SU-DHL-6 (cell line): Measurements from ENCODE around the gene ACVR1B.

Experiments
- EZH2phosphoT487 ChIP-seq: fragments of 200-600 bp; sonication (generic), shearing (Covaris generic); conservative IDR thresholded peaks from 2 replicates; pipeline ENCODE4 v1.6.1; 2018; ENCODE audit warnings: mild to moderate bottlenecking, antibody characterized with exemption, low read length, moderate library complexity, mixed read lengths
- TF ChIP-seq, protein P1 (sequence below): fragments of 200-600 bp; sonication (generic); IDR thresholded peaks from one replicate; pipeline ENCODE4 v1.5.1; 2017; ENCODE audit warnings: antibody characterized with exemption, mild to moderate bottlenecking, low read length, moderate library complexity; ENCODE audit not compliant: insufficient read depth, poor library complexity, severe bottlenecking

DNA sequence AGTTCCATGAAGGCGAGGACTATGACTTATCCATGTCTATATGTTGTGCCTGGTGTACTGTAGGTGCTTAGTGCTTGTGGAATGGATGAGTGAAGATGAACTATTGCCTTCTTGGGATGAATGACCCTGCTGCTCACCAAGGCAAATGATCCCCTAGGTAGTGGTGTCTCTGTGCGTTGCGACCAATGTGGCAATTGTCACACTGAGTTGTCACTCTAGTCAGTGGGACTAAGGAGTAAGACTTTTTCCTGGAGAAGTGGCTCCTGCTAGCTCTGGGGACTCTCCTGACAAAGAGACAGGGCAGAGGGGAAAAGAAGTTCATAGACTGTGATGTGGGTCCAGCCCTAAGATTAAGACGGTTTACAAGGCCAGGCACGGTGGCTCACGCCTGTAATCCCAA is 3.4 kb upstream of the ACVR1B start:
- TF ChIP-seq, protein P1, sequence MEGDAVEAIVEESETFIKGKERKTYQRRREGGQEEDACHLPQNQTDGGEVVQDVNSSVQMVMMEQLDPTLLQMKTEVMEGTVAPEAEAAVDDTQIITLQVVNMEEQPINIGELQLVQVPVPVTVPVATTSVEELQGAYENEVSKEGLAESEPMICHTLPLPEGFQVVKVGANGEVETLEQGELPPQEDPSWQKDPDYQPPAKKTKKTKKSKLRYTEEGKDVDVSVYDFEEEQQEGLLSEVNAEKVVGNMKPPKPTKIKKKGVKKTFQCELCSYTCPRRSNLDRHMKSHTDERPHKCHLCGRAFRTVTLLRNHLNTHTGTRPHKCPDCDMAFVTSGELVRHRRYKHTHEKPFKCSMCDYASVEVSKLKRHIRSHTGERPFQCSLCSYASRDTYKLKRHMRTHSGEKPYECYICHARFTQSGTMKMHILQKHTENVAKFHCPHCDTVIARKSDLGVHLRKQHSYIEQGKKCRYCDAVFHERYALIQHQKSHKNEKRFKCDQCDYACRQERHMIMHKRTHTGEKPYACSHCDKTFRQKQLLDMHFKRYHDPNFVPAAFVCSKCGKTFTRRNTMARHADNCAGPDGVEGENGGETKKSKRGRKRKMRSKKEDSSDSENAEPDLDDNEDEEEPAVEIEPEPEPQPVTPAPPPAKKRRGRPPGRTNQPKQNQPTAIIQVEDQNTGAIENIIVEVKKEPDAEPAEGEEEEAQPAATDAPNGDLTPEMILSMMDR: no peak
- TF ChIP-seq EZH2phosphoT487: no peak
